ENCODE results near the gene MEX3D. TPM values are rescaled to one million over a fixed set of nuclear protein-coding genes. Genes with fewer than 3 reads are reported as not detected.
A peak's percentile ranks its signal among the peaks of the same experiment; 100 is the strongest.

Gene MEX3D
- total and polyA plus RNA-seq, 2 of the 4 experiments (the other 2 are of a cell fraction) = 9.1 to 9.6 TPM

GRCh38 chr19:1526979-1527649 lies 41.0 kb downstream of the MEX3D start (continued):
- TF ChIP-seq NFE2L2 (IDR thresholded peaks at IDR 0.05; ENCODE audit: low read depth, low read length) = no peak

GRCh38 chr19:1526066-1526778 lies 41.9 kb downstream of the MEX3D start:
- H3K23ac ChIP-seq (ENCODE audit: low read depth, low read length) = no peak overlapping the region
- no peak overlapping the region for H3K4me2 ChIP-seq (ENCODE audit: low read depth, low read length)
- H3K9me1 ChIP-seq (ENCODE audit: insufficient read depth, low read length) = peaks cover 4% of the 10 kb centered on the region; the same call in 1 of the 2 replicates
- H3K4me1 ChIP-seq (ENCODE audit: control insufficient read depth, insufficient read depth, low read length) = no peaks in the 10 kb centered on the region; the same call in 1 of the 2 replicates
- no peak overlapping the region for H3K14ac ChIP-seq (replicated peaks; ENCODE audit: low read depth, low read length)
- H3K9ac ChIP-seq (ENCODE audit: low read depth, low read length) = no peak overlapping the region
- peaks cover 38% of the 10 kb centered on the region for H3K27me3 ChIP-seq (ENCODE audit: control insufficient read depth, insufficient read depth, low read length)
- H3K9me3 ChIP-seq (ENCODE audit: control insufficient read depth, insufficient read depth, low read length) = no peaks in the 10 kb centered on the region
- no peak overlapping the region for H2BK20ac ChIP-seq (ENCODE audit: low read depth, low read length)
- H4K20me1 ChIP-seq (ENCODE audit: insufficient read depth, low read length) = peaks cover 7% of the 10 kb centered on the region; the same call in 1 of the 2 replicates
- intact Hi-C loops (cut with micrococcal nuclease) (no loop called here), in situ Hi-C loops (cut with MboI; ENCODE audit: low sequenced_read_pairs) (loop anchor here (25.0 kb wide), 1 partner anchor 261 kb away; no protein-coding TSS in a partner anchor), dilution Hi-C loops (cut with HindIII; ENCODE audit: low sequenced_read_pairs, unreplicated experiment) (no loop called here)
- no peaks in the 10 kb centered on the region for H3K79me1 ChIP-seq (ENCODE audit: low read depth in 1 of 2, low read length in 2 of 2)
- H4K5ac ChIP-seq (ENCODE audit: low read depth, low read length) = no peak overlapping the region
- BruUV-seq (replicated peaks) = no TSS peak
- no peak overlapping the region for H3K4me3 ChIP-seq (ENCODE audit: insufficient read depth, low read depth, low read length)
- 72% methylated on average over 13 of the region's 33 CpGs; no CpG with 5 or more reads in 1 of the 2 experiments for WGBS, 2 experiments (ENCODE audit: extremely low coverage in 2 of 2, insufficient read length in 1 of 2)
- no peak overlapping the region for H2BK120ac ChIP-seq (ENCODE audit: low read depth, low read length)
- POLR2A ChIA-PET (ENCODE audit: unreplicated experiment) = no interaction called here
- CTCF ChIA-PET = no interaction called here
- no peak overlapping the region for H4K8ac ChIP-seq (ENCODE audit: low read depth in 2 of 2, low read length in 2 of 2)
- DNase-seq (no peak), ATAC-seq (ENCODE audit: low read depth) (no peak)
- no peak overlapping the region for H2AK5ac ChIP-seq (ENCODE audit: low read depth, low read length)
- no peak overlapping the region for H3K4ac ChIP-seq (ENCODE audit: low read depth, low read length)
- H2BK5ac ChIP-seq (ENCODE audit: low read depth, low read length, poor library complexity, severe bottlenecking) = no peak overlapping the region
- H3K18ac ChIP-seq (ENCODE audit: low read depth, low read length) = no peak overlapping the region
- no peak overlapping the region for H3K56ac ChIP-seq (ENCODE audit: extremely low read depth, insufficient read depth, low read length)
- H2AK9ac ChIP-seq (replicated peaks; ENCODE audit: low read depth, low read length, poor library complexity) = no peak overlapping the region
- no peak overlapping the region for H3K27ac ChIP-seq (ENCODE audit: insufficient read depth, low read length)
- no peak overlapping the region for H4K91ac ChIP-seq (ENCODE audit: insufficient read depth, low read depth, low read length)
- no peaks in the 10 kb centered on the region for H3K36me3 ChIP-seq (ENCODE audit: control insufficient read depth, insufficient read depth, low read length)
- peak overlapping the region; percentile 21 for H2AFZ ChIP-seq (replicated peaks; ENCODE audit: low read length, poor library complexity)
- H2BK15ac ChIP-seq (ENCODE audit: low read depth, low read length) = no peak overlapping the region
- no peak for TF ChIP-seq CHD1 (IDR thresholded peaks at IDR 0.05; ENCODE audit: low read depth, low read length)
- no peak for TF ChIP-seq FOS (IDR thresholded peaks at IDR 0.05; ENCODE audit: low read depth, low read length)
- TF ChIP-seq ELK1 (IDR thresholded peaks at IDR 0.05; ENCODE audit: borderline replicate concordance, low read depth, low read length) = no peak
- TF ChIP-seq RAD21 (IDR thresholded peaks at IDR 0.05; ENCODE audit: low read length) = no peak
- TF ChIP-seq MAZ (IDR thresholded peaks at IDR 0.05; ENCODE audit: borderline replicate concordance, low read depth, low read length) = no peak
- TF ChIP-seq MXI1 (IDR thresholded peaks at IDR 0.05; ENCODE audit: borderline replicate concordance, low read depth, low read length) = no peak
- no peak for TF ChIP-seq BHLHE40 (IDR thresholded peaks at IDR 0.05; ENCODE audit: low read depth, low read length)
- TF ChIP-seq NFE2L2 (IDR thresholded peaks at IDR 0.05; ENCODE audit: low read depth, low read length) = no peak
- TF ChIP-seq MAFK (IDR thresholded peaks at IDR 0.05; ENCODE audit: low read depth, low read length) = no peak
- TF ChIP-seq CEBPB (IDR thresholded peaks at IDR 0.05; ENCODE audit: low read depth, low read length) = no peak
- TF ChIP-seq RFX5 (IDR thresholded peaks at IDR 0.05; ENCODE audit: low read depth, low read length) = no peak
- TF ChIP-seq, protein P1, sequence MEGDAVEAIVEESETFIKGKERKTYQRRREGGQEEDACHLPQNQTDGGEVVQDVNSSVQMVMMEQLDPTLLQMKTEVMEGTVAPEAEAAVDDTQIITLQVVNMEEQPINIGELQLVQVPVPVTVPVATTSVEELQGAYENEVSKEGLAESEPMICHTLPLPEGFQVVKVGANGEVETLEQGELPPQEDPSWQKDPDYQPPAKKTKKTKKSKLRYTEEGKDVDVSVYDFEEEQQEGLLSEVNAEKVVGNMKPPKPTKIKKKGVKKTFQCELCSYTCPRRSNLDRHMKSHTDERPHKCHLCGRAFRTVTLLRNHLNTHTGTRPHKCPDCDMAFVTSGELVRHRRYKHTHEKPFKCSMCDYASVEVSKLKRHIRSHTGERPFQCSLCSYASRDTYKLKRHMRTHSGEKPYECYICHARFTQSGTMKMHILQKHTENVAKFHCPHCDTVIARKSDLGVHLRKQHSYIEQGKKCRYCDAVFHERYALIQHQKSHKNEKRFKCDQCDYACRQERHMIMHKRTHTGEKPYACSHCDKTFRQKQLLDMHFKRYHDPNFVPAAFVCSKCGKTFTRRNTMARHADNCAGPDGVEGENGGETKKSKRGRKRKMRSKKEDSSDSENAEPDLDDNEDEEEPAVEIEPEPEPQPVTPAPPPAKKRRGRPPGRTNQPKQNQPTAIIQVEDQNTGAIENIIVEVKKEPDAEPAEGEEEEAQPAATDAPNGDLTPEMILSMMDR (conservative IDR thresholded peaks at IDR 0.05; ENCODE audit: low read depth, low read length) = no peak
- TF ChIP-seq RCOR1 (IDR thresholded peaks at IDR 0.05; ENCODE audit: insufficient replicate concordance, low read length) = no peak

Measured in IMR-90 (cell line).